ENCODE measurements around the gene NCAPD3. TPM values are rescaled to one million over a fixed set of nuclear protein-coding genes. Genes with fewer than 3 reads are reported as not detected.

NCAPD3 gene
- total and polyA plus RNA-seq, 3 experiments from 2014 or later: 14.3 to 80.4 (median 76.7) TPM

DNA sequence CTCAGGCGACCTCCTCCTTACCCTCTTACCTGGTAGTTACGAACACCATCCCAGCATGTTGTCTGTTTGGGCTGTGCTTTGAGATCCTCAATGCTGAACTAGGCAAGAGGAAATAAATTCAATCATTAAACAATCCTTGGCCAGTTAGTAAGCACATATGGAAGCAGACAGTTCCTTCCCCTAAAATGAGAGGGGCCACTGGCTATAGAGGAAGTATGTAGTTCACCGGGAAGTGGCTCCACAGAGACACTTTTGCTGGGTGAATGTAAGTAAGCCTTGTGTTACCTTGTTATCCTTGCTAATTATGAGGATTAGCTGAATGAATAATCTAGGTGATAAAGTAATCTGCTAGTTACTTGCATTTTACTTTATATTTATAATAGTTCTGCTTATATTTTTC lies 26.5 kb upstream of the NCAPD3 start:
- Mint-ChIP-seq H3K27me3 (no peaks in the 10 kb centered on the region), H3K9me3 (no peaks in the 10 kb centered on the region), H3K4me3 (no peak overlapping the region), H3K36me3 (peaks cover 0 to 71% (median 12%) of the 10 kb centered on the region in 3 donors), H3K4me1 (peaks cover 28 to 38% (median 36%) of the 10 kb centered on the region in 3 donors), H3K27ac (peak overlapping the region in 2 of 8 donors; percentile 50 to 52)
- Histone ChIP-seq H3K4me1 (ENCODE audit: insufficient read depth, low read length) (peaks cover 25% of the 10 kb centered on the region), H3K27me3 (ENCODE audit: insufficient read depth, low read length, poor library complexity, severe bottlenecking) (no peaks in the 10 kb centered on the region), H3K4me3 (ENCODE audit: low read length) (no peak overlapping the region), H3K9me3 (ENCODE audit: low read length) (no peaks in the 10 kb centered on the region), H3K27ac (ENCODE audit: low read depth, low read length) (no peak overlapping the region), H3K36me3 (ENCODE audit: insufficient read depth, low read length) (peaks cover 33% of the 10 kb centered on the region)
- no peak for DNase-seq
- ChIA-PET POLR2A (interaction anchor here (2.7 kb wide), 1 partner anchor 25 kb away, joined by 11 read pairs; the partner anchor contains the start of genes NCAPD3 and VPS26B), CTCF (interaction anchor here (1.8 kb wide), 1 partner anchor 11 kb away, joined by 5 read pairs; no protein-coding TSS in a partner anchor)

- peak overlapping the region in 7 of 8 donors; percentile 14 to 82 (median 64) for H3K27ac Mint-ChIP-seq
- CTCF ChIA-PET: interaction anchor here (1.0 kb wide), 2 partner anchors 27 to 42 kb away, joined by 3 read pairs; no protein-coding TSS in a partner anchor
Observed at GRCh38 chr11:134248910-134249480, 25.2 kb upstream of the NCAPD3 start.

GRCh38 chr11:134246678-134247077 lies 22.9 kb upstream of the NCAPD3 start:
- Mint-ChIP-seq H3K9me3 (no peaks in the 10 kb centered on the region), H3K27me3 (no peaks in the 10 kb centered on the region), H3K27ac (peak overlapping the region in 3 of 8 donors; percentile 3 to 51 (median 38)), H3K4me1 (peaks cover 4 to 11% (median 8%) of the 10 kb centered on the region in 3 donors), H3K36me3 (peaks cover 0 to 95% (median 24%) of the 10 kb centered on the region in 3 donors), H3K4me3 (peak overlapping the region in 1 of 7 donors; percentile 13)
- Histone ChIP-seq H3K4me3 (ENCODE audit: low read length) (no peak overlapping the region), H3K27me3 (ENCODE audit: insufficient read depth, low read length, poor library complexity, severe bottlenecking) (no peaks in the 10 kb centered on the region), H3K27ac (ENCODE audit: low read depth, low read length) (no peak overlapping the region), H3K4me1 (ENCODE audit: insufficient read depth, low read length) (peaks cover 4% of the 10 kb centered on the region), H3K36me3 (ENCODE audit: insufficient read depth, low read length) (peaks cover 33% of the 10 kb centered on the region), H3K9me3 (ENCODE audit: low read length) (no peaks in the 10 kb centered on the region)
- ChIA-PET CTCF (interaction anchor here (1.0 kb wide), 1 partner anchor 25 kb away, joined by 3 read pairs; no protein-coding TSS in a partner anchor), POLR2A (no interaction called here)
- no peak for DNase-seq

More at GRCh38 chr11:134248910-134249480, 25.2 kb upstream of the NCAPD3 start:
- Histone ChIP-seq H3K9me3 (ENCODE audit: low read length) (no peaks in the 10 kb centered on the region), H3K27ac (ENCODE audit: low read depth, low read length) (no peak overlapping the region), H3K4me3 (ENCODE audit: low read length) (no peak overlapping the region), H3K4me1 (ENCODE audit: insufficient read depth, low read length) (peaks cover 17% of the 10 kb centered on the region), H3K36me3 (ENCODE audit: insufficient read depth, low read length) (peaks cover 33% of the 10 kb centered on the region), H3K27me3 (ENCODE audit: insufficient read depth, low read length, poor library complexity, severe bottlenecking) (no peaks in the 10 kb centered on the region)
- peaks cover 0 to 82% (median 18%) of the 10 kb centered on the region in 3 donors for H3K36me3 Mint-ChIP-seq
- H3K4me3 Mint-ChIP-seq: no peak overlapping the region
- POLR2A ChIA-PET: interaction anchor here (2.7 kb wide), 1 partner anchor 24 kb away, joined by 11 read pairs; the partner anchor contains the start of genes NCAPD3 and VPS26B
- no peak for DNase-seq
- no peaks in the 10 kb centered on the region for H3K27me3 Mint-ChIP-seq
- H3K9me3 Mint-ChIP-seq: no peaks in the 10 kb centered on the region
- H3K4me1 Mint-ChIP-seq: peaks cover 20 to 27% (median 25%) of the 10 kb centered on the region in 3 donors

GRCh38 chr11:134246100-134246499 lies 22.3 kb upstream of the NCAPD3 start:
- Mint-ChIP-seq H3K4me3 (no peak overlapping the region), H3K36me3 (peaks cover 0 to 96% (median 24%) of the 10 kb centered on the region in 3 donors), H3K4me1 (peaks cover 0 to 5% (median 2%) of the 10 kb centered on the region in 3 donors), H3K9me3 (no peaks in the 10 kb centered on the region), H3K27me3 (no peaks in the 10 kb centered on the region), H3K27ac (peak overlapping the region in 1 of 8 donors; percentile 17)
- no peak overlapping the region for H3K27ac ChIP-seq (ENCODE audit: low read depth, low read length)
- peaks cover 34% of the 10 kb centered on the region for H3K36me3 ChIP-seq (ENCODE audit: insufficient read depth, low read length)
- no peaks in the 10 kb centered on the region for H3K4me1 ChIP-seq (ENCODE audit: insufficient read depth, low read length)
- POLR2A ChIA-PET: no interaction called here
- no peak for DNase-seq
- H3K4me3 ChIP-seq (ENCODE audit: low read length): no peak overlapping the region
- CTCF ChIA-PET: interaction anchor here (4.1 kb wide), 1 partner anchor 38 kb away, joined by 19 read pairs; no protein-coding TSS in a partner anchor
- no peaks in the 10 kb centered on the region for H3K9me3 ChIP-seq (ENCODE audit: low read length)
- H3K27me3 ChIP-seq (ENCODE audit: insufficient read depth, low read length, poor library complexity, severe bottlenecking): no peaks in the 10 kb centered on the region

GRCh38 chr11:134245434-134245833 lies 21.7 kb upstream of the NCAPD3 start:
- Histone ChIP-seq H3K4me3 (ENCODE audit: low read length) (no peak overlapping the region), H3K4me1 (ENCODE audit: insufficient read depth, low read length) (no peaks in the 10 kb centered on the region), H3K27ac (ENCODE audit: low read depth, low read length) (no peak overlapping the region), H3K27me3 (ENCODE audit: insufficient read depth, low read length, poor library complexity, severe bottlenecking) (no peaks in the 10 kb centered on the region), H3K9me3 (ENCODE audit: low read length) (no peaks in the 10 kb centered on the region), H3K36me3 (ENCODE audit: insufficient read depth, low read length) (peaks cover 31% of the 10 kb centered on the region)
- no peak for DNase-seq
- Mint-ChIP-seq H3K36me3 (peaks cover 0 to 93% (median 24%) of the 10 kb centered on the region in 3 donors), H3K27me3 (no peaks in the 10 kb centered on the region), H3K9me3 (no peaks in the 10 kb centered on the region), H3K27ac (no peak overlapping the region), H3K4me3 (no peak overlapping the region), H3K4me1 (peaks cover 0 to 4% (median 0%) of the 10 kb centered on the region in 3 donors)
- CTCF ChIA-PET: interaction anchor here (2.5 to 4.1 kb wide), 3 partner anchors 11 to 38 kb away, joined by 11 to 24 read pairs (median 19); partner anchors contain the start of genes NCAPD3 and VPS26B
- POLR2A ChIA-PET: interaction anchor here (1.9 kb wide), 1 partner anchor 21 kb away, joined by 6 read pairs; the partner anchor contains the start of genes NCAPD3 and VPS26B

- no peaks in the 10 kb centered on the region for H3K9me3 Mint-ChIP-seq
- Histone ChIP-seq H3K27ac (ENCODE audit: low read depth, low read length) (no peak overlapping the region), H3K36me3 (ENCODE audit: insufficient read depth, low read length) (peaks cover 39% of the 10 kb centered on the region), H3K4me3 (ENCODE audit: low read length) (no peak overlapping the region), H3K27me3 (ENCODE audit: insufficient read depth, low read length, poor library complexity, severe bottlenecking) (no peaks in the 10 kb centered on the region), H3K4me1 (ENCODE audit: insufficient read depth, low read length) (no peaks in the 10 kb centered on the region), H3K9me3 (ENCODE audit: low read length) (no peaks in the 10 kb centered on the region)
- ChIA-PET CTCF (interaction anchor here (0.9 to 4.1 kb wide), 7 partner anchors 10 to 39 kb away, joined by 3 to 24 read pairs (median 5); partner anchors contain the start of genes NCAPD3 and VPS26B), POLR2A (interaction anchor here (1.9 kb wide), 1 partner anchor 20 kb away, joined by 6 read pairs; the partner anchor contains the start of genes NCAPD3 and VPS26B)
- H3K27ac Mint-ChIP-seq: peak overlapping the region in 3 of 8 donors; percentile 51 to 73 (median 66)
- H3K4me1 Mint-ChIP-seq: peaks cover 0 to 4% (median 0%) of the 10 kb centered on the region in 3 donors
- no peak overlapping the region for H3K4me3 Mint-ChIP-seq
- H3K36me3 Mint-ChIP-seq: peaks cover 0 to 94% (median 24%) of the 10 kb centered on the region in 3 donors
- peak in 2 of 5 donors; percentile 22 to 29 for DNase-seq
- H3K27me3 Mint-ChIP-seq: no peaks in the 10 kb centered on the region
Observed at GRCh38 chr11:134244593-134244992, 20.8 kb upstream of the NCAPD3 start.

DNA sequence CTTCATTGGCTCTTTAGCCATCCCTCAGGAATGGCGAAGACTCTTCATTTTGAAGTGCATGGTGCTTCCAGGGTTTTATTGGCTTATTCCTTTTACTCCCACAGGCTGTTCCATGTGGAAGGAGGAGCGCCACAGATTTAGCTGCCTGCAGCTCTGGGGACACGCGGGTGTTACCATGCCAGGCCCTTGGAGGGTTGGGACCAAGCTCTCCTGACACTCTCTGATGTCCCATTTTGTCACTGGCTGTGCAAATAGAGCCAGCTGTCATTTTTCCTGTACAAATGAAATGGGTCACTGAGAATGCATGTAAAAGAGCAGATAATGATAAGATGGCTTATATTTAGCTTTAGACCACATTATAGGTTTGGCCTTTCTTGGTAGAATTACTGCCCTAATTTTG lies 20.1 kb upstream of the NCAPD3 start:
- peak overlapping the region in 1 of 8 donors; percentile 4 for H3K27ac Mint-ChIP-seq
- Histone ChIP-seq H3K27me3 (ENCODE audit: insufficient read depth, low read length, poor library complexity, severe bottlenecking) (no peaks in the 10 kb centered on the region), H3K9me3 (ENCODE audit: low read length) (no peaks in the 10 kb centered on the region), H3K4me1 (ENCODE audit: insufficient read depth, low read length) (no peaks in the 10 kb centered on the region), H3K27ac (ENCODE audit: low read depth, low read length) (no peak overlapping the region), H3K4me3 (ENCODE audit: low read length) (no peak overlapping the region), H3K36me3 (ENCODE audit: insufficient read depth, low read length) (peaks cover 39% of the 10 kb centered on the region)
- POLR2A ChIA-PET: interaction anchor here (1.9 kb wide), 1 partner anchor 20 kb away, joined by 6 read pairs; the partner anchor contains the start of genes NCAPD3 and VPS26B
- H3K4me3 Mint-ChIP-seq: no peak overlapping the region
- no peaks in the 10 kb centered on the region for H3K27me3 Mint-ChIP-seq
- peaks cover 0 to under 1% (median 0%) of the 10 kb centered on the region in 3 donors for H3K4me1 Mint-ChIP-seq
- peaks cover 0 to 95% (median 26%) of the 10 kb centered on the region in 3 donors for H3K36me3 Mint-ChIP-seq
- no peak for DNase-seq
- no peaks in the 10 kb centered on the region for H3K9me3 Mint-ChIP-seq
- CTCF ChIA-PET: interaction anchor here (0.9 to 4.1 kb wide), 7 partner anchors 10 to 38 kb away, joined by 3 to 24 read pairs (median 5); partner anchors contain the start of genes NCAPD3 and VPS26B
